ENCODE results near the gene LAMP2. TPM values are rescaled to one million over a fixed set of nuclear protein-coding genes. Genes with fewer than 3 reads are reported as not detected.

Gene LAMP2
- total RNA-seq, 1 donor = 153 TPM

DNA sequence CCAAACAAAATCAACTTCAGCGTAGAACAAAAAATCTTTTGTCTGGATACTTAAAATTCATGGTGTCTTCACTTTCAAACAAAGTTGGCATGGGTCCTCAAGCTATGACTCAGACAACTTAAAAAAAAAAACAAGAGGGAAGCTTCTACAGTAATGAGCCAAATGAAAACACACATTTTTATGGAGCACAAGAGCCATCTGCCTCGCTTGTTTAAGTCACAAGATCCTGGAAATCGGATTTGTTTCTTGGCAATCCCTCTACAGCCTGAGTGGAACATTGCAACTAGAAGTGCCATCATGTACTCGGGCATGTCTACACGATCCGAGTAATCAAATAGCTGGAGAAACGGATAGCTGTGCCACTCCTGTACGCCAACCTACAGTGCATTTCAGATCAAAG lies 22.6 kb downstream of the LAMP2 start:
- TF ChIP-seq, protein P1, sequence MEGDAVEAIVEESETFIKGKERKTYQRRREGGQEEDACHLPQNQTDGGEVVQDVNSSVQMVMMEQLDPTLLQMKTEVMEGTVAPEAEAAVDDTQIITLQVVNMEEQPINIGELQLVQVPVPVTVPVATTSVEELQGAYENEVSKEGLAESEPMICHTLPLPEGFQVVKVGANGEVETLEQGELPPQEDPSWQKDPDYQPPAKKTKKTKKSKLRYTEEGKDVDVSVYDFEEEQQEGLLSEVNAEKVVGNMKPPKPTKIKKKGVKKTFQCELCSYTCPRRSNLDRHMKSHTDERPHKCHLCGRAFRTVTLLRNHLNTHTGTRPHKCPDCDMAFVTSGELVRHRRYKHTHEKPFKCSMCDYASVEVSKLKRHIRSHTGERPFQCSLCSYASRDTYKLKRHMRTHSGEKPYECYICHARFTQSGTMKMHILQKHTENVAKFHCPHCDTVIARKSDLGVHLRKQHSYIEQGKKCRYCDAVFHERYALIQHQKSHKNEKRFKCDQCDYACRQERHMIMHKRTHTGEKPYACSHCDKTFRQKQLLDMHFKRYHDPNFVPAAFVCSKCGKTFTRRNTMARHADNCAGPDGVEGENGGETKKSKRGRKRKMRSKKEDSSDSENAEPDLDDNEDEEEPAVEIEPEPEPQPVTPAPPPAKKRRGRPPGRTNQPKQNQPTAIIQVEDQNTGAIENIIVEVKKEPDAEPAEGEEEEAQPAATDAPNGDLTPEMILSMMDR (IDR thresholded peaks at IDR 0.05; ENCODE audit: insufficient read depth, low read depth, low read length) = peak; percentile 23
- DNase-seq (ENCODE audit: low read depth) = peak; percentile 78
- H3K4me3 ChIP-seq (ENCODE audit: low read depth, low read length) = no peak overlapping the region

DNA sequence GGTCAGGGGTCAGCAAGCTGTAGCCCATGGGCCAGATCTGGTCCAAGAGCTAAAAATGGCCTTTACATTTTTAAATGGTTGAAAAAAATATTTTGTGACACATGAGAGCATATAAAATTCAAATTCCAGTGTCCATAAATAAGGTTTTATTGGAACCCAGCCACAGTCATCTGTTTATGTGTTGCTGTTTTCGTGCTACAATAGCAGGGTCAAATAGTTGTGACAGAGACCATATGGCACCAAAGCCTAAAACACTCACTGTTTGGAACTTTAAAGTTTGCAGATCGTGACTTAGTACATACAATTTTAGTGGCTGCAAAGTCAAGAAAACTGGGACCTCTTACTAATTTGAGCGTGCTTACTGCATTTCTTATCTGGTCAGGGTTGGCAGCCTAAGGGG lies 29.2 kb downstream of the LAMP2 start:
- H3K4me3 ChIP-seq (ENCODE audit: low read depth, low read length) = no peak overlapping the region
- no peak for DNase-seq (ENCODE audit: low read depth)
- TF ChIP-seq, protein P1 (IDR thresholded peaks at IDR 0.05; ENCODE audit: insufficient read depth, low read depth, low read length) = no peak

DNA sequence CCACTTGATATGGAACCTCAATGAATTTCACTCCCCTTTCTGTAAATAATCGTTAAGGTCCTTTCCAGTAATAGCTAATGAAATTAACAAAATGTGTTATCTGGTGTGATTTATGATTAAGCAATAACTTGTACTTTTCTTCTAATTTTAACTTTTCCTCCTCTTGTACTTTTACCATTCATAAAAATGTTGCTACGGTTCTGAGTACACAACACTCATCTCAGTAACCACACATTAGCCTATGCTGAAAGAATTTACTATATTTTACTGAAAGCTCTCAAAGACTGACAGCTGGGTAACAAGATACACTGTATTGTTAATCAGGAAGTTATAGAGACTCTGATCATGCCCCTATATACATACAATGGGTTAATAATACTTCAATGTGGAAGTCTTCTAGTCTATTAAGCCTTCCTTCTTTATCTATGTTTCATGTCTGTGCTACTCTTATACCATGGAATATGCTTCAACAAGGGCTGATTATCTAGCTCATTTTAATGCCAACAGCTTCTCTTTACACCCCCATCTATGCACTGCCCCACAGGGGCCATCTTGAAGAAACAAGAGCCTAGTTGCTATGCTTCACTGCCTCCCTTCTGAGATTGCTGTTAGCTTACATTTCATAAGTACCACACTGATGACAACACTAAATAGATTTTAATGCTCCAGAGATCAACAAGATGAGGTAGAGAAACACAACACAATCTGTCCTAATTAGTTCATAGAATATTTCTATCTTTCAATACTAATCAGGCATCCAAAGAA lies 39.1 kb downstream of the LAMP2 start:
- no peak for DNase-seq (ENCODE audit: low read depth)

DNA sequence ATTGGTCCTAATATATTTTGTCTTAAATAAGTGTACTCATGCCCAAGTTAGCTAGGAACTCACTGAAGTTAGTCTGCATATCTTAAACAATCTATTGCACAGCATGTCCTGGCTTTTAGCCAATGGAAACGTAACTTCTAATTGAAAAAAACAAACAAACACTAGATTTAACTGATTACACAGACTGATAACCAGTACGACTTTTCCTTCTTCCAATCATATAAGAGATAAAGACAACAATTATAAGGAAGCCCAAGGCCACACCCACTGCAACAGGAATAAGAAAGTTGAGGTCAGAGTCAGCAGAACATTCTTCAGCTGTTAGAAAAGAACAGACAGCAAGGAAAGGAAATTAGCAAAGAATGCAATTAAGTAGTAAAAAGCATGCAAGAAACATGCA lies 40.8 kb downstream of the LAMP2 start:
- DNase-seq (ENCODE audit: low read depth) = peak; percentile 22
- H3K4me3 ChIP-seq (ENCODE audit: low read depth, low read length) = no peak overlapping the region
- TF ChIP-seq, protein P1 (IDR thresholded peaks at IDR 0.05; ENCODE audit: insufficient read depth, low read depth, low read length) = no peak

More for the DNA sequence above, 39.1 kb downstream of the LAMP2 start:
- TF ChIP-seq, protein P1 (IDR thresholded peaks at IDR 0.05; ENCODE audit: insufficient read depth, low read depth, low read length) = no peak
- H3K4me3 ChIP-seq (ENCODE audit: low read depth, low read length) = no peak overlapping the region

DNA sequence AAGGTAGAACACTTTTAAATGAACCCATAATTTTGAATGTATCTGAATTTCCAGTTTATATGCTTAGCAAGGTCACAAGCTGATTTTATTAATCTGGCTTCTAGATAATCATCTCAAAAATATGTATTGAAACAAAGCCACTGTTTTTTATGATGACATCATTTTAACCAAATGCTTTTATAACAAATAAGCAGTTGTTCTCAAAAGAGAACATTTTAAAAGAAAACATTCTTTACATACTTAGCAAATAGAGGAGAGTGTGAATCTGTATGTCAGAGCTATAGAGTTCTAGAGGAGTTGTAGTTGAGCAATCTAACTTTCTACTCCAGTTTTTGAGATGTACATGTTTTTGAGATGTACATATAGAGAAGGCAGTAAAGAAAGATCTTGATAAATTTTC lies 42.5 kb downstream of the LAMP2 start:
- TF ChIP-seq, protein P1 (IDR thresholded peaks at IDR 0.05; ENCODE audit: insufficient read depth, low read depth, low read length) = no peak
- no peak overlapping the region for H3K4me3 ChIP-seq (ENCODE audit: low read depth, low read length)
- no peak for DNase-seq (ENCODE audit: low read depth)

DNA sequence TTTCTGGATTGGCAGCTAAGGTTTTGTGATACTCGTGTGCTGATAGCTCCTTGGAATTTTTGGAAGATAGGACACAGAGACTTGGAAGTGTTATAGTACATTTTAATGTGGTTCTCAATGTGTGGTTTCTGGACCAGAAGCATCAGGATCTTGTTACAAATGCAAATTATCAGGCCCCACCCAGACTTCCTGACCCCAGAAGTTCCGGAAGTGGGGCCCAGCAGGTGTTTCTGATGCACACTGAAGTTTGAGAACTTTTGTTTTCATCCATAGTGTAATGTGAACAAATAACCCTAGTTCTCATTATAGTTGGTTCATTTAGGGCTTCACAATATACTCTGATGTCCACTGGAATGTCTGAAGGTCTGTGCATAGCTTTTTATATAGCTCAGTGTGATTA lies 49.6 kb downstream of the LAMP2 start:
- H3K4me3 ChIP-seq (ENCODE audit: low read depth, low read length) = no peak overlapping the region
- TF ChIP-seq, protein P1 (IDR thresholded peaks at IDR 0.05; ENCODE audit: insufficient read depth, low read depth, low read length) = no peak
- DNase-seq (ENCODE audit: low read depth) = no peak

DNA sequence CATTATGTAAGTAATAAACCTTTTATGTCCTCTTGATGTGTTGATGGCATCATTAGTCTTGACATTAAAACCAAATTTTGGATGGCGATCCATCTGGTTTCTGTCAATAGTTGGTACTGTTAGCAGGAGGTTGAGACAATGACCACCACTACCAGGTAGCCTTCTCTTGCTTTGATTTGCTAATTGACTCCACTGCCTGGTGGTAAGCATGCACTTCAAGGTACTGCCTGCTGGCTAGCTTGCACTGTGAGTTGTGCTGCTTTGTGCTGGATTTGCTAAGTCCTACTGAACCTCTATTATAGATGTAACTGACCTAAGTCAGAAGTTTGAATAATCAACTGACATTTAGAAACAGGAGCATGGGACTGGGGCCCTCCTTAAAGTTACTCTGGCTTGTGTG lies 60.9 kb downstream of the LAMP2 start:
- DNase-seq (ENCODE audit: low read depth) = no peak
- TF ChIP-seq, protein P1 (IDR thresholded peaks at IDR 0.05; ENCODE audit: insufficient read depth, low read depth, low read length) = no peak
- H3K4me3 ChIP-seq (ENCODE audit: low read depth, low read length) = no peak overlapping the region

All from fibroblast of villous mesenchyme (primary cell).